Memory B cell (primary cell): ENCODE data around the gene RHOB.

Experiments used
- ATAC-seq: fragments of 150-1000 bp; cut with Tn5 transposase; 2 replicates; pipeline ENCODE4 v1.10.0; 2021; ENCODE audit warnings: low read depth, mild to moderate bottlenecking, moderate library complexity
- DNase-seq, 2 donors: peaks; one replicate each; pipeline ENCODE4 v3.0.0; 2022; ENCODE audit warnings: low spot score in 2 of 2
- H3K27ac Mint-ChIP-seq: one replicate; pipeline ENCODE4 v1.8.0; 2022; ENCODE audit warnings: mild to moderate bottlenecking, moderate library complexity, mixed read lengths
- H3K27me3 Mint-ChIP-seq: one replicate; pipeline ENCODE4 v1.8.0; 2022; ENCODE audit warnings: mixed read lengths
- H3K36me3 Mint-ChIP-seq: one replicate; pipeline ENCODE4 v1.8.0; 2022; ENCODE audit warnings: mild to moderate bottlenecking, mixed read lengths
- H3K4me1 Mint-ChIP-seq: one replicate; pipeline ENCODE4 v1.8.0; 2022; ENCODE audit warnings: mixed read lengths
- H3K4me3 Mint-ChIP-seq: one replicate; pipeline ENCODE4 v1.8.0; 2022; ENCODE audit warnings: mild to moderate bottlenecking, moderate library complexity, mixed read lengths
- H3K9me3 Mint-ChIP-seq: one replicate; pipeline ENCODE4 v1.8.0; 2022; ENCODE audit warnings: mixed read lengths

The RHOB gene

DNA sequence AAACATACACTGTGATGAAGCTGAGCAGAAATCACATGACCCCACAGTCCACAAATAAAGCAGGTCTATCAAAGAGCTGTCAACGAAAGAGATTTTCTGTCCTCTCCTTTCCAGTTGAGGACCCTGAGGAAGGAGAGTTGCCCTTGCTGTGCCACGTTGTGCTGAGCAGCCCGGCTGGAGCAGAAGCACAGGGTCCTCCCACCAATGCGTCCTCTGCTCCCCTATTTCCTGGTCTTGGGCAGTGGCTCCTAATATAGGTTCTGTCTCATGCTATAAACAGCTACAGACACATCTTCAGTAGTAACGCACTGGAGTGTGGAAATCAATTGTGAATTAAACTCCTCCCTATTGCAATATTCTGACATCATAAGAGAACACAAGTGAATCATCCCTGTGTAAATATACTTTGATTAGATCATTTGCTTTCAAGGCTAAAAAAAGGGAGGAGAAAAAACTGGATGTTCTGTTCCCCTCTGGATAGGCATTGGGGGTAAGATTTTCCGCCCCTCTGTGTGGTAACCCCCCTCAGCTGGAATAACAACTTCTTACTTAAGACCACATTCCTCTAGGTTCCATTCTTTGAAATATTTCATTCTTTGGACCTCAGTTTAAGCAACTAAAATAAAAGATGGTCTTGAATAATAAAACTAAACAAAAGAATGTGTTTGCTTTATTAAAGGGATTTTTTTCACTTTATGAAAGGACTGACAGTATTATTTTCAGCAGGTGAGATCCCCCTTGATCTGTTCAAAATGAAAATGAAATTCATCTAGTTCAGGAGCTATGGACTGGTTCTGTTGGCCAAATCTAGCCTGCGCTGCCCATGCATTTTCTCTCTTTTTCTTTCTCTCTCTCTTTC, 8.3 kb upstream of the RHOB start:
- DNase-seq = no peak
- peaks cover 12% of the 10 kb centered on the region for H3K27me3 Mint-ChIP-seq
- peaks cover 8% of the 10 kb centered on the region for H3K4me1 Mint-ChIP-seq
- H3K9me3 Mint-ChIP-seq = no peaks in the 10 kb centered on the region
- ATAC-seq = no peak
- H3K36me3 Mint-ChIP-seq = peaks cover 2% of the 10 kb centered on the region
- no peak overlapping the region for H3K4me3 Mint-ChIP-seq
- H3K27ac Mint-ChIP-seq = no peak overlapping the region

DNA sequence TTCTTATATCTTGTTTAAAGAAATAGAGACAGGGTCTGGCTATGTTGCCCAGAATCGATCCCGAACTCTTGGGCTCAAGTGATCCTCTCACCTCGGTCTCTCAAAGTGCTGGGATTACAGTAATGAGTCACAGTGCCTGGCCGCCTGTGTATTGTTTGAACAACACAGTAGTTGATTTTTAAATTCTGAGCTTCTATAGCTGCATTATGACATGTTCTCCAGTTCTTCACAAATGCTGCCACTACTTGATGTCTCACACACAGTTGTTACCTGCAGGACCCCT, 7.7 kb upstream of the RHOB start:
- H3K36me3 Mint-ChIP-seq = peaks cover 2% of the 10 kb centered on the region
- H3K9me3 Mint-ChIP-seq = no peaks in the 10 kb centered on the region
- ATAC-seq = no peak
- no peak overlapping the region for H3K27ac Mint-ChIP-seq
- peaks cover 11% of the 10 kb centered on the region for H3K27me3 Mint-ChIP-seq
- no peak for DNase-seq
- H3K4me1 Mint-ChIP-seq = peaks cover 8% of the 10 kb centered on the region
- no peak overlapping the region for H3K4me3 Mint-ChIP-seq

DNA sequence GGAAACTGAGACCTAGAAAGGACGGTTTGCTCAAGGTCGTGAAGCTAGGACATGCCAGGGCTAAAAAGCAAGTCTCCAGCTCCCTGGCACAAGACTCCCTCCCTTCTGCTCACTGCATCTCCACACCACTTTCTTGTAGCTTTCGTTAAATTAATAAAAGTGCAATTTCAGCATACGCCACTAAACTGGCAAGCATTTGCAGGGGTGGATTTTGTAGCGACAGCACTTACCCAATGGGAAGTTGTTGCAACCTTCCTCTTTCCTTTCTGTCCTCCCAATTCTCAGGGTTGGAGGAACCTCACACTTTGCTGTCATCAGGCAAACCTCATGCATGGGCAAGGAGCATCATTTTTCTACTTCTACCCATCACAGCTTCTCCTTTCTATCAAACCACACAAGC, 7.4 kb upstream of the RHOB start:
- H3K4me1 Mint-ChIP-seq = peaks cover 8% of the 10 kb centered on the region
- H3K27ac Mint-ChIP-seq = no peak overlapping the region
- H3K9me3 Mint-ChIP-seq = no peaks in the 10 kb centered on the region
- H3K36me3 Mint-ChIP-seq = peaks cover 2% of the 10 kb centered on the region
- ATAC-seq (peak; percentile 37), DNase-seq (no peak)
- no peak overlapping the region for H3K4me3 Mint-ChIP-seq
- H3K27me3 Mint-ChIP-seq = peaks cover 10% of the 10 kb centered on the region

DNA sequence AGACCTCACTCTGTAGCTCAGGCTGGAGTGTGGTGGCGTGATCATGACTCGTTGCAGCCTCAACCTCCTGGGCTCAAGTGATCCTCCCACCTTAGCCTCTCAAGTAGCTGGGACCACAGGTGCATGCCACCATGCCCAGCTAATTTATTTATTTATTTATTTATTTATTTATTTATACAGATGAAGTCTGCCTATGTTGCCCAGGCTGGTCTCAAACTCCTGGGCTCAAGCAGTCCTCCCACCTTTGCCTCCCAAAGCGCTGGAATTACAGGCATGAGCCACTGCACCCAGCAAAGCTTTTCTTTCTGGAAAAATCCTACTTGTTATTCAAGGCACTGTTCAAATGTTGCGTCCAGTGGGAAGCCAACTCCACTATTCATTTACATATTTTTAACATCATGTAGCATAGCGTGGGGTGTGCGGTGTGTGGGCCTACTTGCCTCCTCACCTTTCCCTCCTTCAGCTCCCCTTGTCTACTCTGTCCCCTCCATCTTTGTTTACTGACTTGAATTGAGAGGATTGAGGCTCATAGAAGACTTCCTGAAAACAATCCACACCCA, 6.8 kb upstream of the RHOB start:
- Mint-ChIP-seq H3K27me3 (peaks cover 8% of the 10 kb centered on the region), H3K4me3 (no peak overlapping the region)
- ATAC-seq = no peak

DNA sequence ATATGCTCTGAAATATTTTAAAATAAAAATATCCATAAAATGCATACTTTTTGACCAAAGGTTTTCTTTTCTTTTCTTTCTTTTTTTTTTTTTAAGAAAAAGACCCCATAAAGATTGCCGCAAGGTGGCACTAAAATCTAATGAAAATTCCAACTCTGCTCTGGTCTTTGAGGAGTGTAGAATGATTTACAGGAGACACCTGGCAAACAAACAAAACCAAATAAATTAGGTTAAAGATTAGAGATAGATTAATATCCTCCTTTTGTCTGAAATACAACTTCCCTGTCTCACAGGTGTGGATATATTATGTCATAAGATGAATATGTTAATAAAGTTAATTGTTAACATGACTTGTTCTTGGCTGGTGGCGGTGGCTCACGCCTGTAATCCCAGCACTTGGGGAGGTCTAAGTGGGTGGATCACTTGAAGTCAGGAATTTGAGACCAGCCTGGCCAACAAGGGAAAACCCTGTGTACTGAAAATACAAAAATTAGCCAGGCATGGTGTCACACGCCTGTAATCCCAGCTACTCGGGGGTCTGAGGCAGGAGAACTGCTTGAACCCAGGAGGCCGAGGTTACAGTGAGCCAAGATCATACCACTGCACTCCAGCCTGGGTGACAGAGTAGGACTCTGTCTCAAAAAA, 3.5 kb upstream of the RHOB start:
- no peak overlapping the region for H3K27ac Mint-ChIP-seq
- no peaks in the 10 kb centered on the region for H3K9me3 Mint-ChIP-seq
- H3K36me3 Mint-ChIP-seq = no peaks in the 10 kb centered on the region
- no peak for ATAC-seq
- peak in 1 of 2 donors; percentile 37 for DNase-seq
- H3K4me3 Mint-ChIP-seq = no peak overlapping the region
- H3K27me3 Mint-ChIP-seq = no peaks in the 10 kb centered on the region
- peaks cover 7% of the 10 kb centered on the region for H3K4me1 Mint-ChIP-seq

More for the DNA sequence above, 6.8 kb upstream of the RHOB start:
- Mint-ChIP-seq H3K27ac (no peak overlapping the region), H3K9me3 (no peaks in the 10 kb centered on the region), H3K4me1 (peaks cover 6% of the 10 kb centered on the region), H3K36me3 (peaks cover under 1% of the 10 kb centered on the region)
- DNase-seq = no peak

DNA sequence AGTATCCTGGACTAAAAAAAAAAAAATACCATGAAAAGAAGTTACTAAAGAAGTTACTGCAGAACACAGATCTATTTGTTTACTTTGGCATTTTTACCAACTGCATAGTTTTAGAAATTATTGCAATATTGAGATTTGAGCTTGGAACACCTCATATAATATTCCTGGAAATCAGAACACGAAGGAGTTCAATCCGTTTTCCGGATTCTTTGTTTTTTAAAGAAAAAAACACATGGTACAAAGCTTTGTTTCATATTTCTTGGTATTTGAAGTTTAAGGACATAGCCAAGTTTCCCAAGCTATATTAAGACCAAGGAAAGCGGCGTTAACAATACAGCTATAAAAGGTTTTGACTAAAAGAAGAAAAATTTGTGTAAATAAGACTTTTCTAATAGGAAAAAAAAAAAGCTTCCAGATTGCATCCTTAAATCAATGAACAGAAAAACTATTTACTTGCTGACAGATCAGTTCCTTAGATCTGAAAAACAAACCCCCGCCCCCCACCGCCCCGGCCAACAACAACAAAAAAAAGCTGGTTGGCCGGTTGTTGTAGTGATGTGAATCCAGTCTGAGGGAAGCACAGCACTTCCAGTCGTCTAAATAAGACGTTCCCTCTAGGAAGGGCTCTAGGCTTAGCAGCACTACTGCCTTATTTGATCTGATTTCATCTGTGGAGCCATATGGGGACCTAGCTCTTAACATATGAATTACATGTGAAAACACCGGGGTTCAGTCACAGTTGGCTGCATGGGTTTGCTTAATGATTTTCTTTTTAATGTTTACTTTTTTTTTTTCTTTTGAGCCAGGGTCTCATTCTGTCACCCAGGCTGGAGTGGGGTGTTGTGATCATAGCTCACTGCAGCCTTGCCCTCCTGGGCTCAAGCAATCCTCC, 2.5 kb upstream of the RHOB start:
- H3K27me3 Mint-ChIP-seq = no peaks in the 10 kb centered on the region
- H3K4me1 Mint-ChIP-seq = peaks cover 7% of the 10 kb centered on the region
- no peak overlapping the region for H3K27ac Mint-ChIP-seq
- no peak overlapping the region for H3K4me3 Mint-ChIP-seq
- no peaks in the 10 kb centered on the region for H3K9me3 Mint-ChIP-seq
- DNase-seq (no peak), ATAC-seq (no peak)
- H3K36me3 Mint-ChIP-seq = no peaks in the 10 kb centered on the region

DNA sequence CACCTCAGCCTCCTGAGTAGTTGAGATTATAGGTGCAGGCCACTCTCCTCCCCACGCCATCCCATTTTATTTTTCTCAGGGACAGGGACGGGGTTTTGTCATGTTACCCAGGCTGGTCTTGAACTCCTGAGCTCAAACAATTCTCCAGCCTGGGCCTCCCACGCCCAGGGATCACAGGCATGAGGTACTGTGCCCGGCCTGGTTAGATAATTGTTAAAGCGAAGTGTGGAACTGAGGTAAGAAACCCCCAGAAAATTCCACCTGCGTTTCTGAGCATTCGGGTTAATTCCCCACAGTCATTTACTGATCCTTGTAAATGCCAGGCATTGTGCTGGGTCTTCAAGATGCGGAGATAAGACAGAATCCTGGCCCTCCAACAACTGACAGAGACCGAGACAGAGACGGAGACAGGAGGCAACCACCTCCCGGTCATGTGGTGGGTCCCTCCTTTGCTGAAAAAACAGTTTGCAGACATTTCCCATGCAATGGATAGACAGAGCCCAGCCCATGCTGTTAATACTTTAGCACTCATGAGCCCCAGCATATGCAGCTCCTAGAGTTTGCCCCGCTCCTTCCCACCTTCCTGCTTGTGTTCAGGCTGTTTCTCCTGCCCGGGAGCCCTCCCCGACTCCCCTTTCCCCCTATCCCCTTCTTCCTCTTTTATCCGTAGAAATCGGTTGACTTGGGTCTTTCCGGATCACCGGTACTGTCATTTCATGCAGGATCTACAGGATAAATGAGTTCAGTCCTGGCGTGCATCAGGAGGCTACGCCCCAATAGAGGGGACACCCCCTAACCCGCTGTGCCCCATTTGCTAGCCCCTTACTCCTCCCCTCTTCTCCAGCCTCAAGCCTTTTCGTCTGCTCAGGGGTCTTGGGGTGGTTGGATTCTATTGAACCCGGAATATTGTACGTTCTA, 1.6 kb upstream of the RHOB start:
- H3K4me3 Mint-ChIP-seq = no peak overlapping the region
- H3K27ac Mint-ChIP-seq = no peak overlapping the region
- no peak for ATAC-seq
- H3K9me3 Mint-ChIP-seq = no peaks in the 10 kb centered on the region
- H3K27me3 Mint-ChIP-seq = no peaks in the 10 kb centered on the region
- H3K36me3 Mint-ChIP-seq = no peaks in the 10 kb centered on the region
- DNase-seq = no peak
- H3K4me1 Mint-ChIP-seq = peaks cover 5% of the 10 kb centered on the region

DNA sequence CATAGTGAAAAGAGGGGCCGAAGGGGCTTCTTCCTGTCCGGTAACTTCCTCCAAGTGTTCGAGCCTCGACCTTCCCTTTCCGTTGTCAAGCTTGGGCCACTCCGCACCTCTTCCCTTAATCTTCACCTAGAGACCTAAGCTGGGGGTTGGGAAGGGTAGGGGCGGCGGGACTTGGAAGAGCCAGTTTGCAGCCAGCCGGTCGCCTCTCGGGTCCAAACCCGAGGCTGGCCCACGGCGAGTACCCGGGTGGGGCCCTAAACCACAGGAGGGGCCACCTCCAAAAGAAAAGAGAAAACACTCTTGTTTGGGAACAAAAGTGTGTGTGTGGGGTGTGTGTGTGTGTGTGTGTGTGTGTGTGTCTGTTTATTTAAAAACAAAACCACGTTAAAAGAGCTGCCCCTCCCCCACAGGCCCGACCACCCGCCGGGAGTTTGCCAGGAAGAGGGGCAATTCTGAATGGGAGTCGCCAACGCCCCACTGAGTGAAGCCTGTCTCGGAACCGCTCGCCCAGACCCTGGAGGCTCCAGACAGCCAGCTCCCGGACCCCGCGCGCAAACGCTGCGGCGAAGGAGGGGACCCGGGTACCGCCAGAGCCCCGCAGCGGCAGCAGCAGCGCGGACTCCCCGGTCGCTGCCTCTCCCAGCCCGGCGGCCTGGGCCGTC, 488 bp upstream of the RHOB start:
- Mint-ChIP-seq H3K36me3 (no peaks in the 10 kb centered on the region), H3K9me3 (no peaks in the 10 kb centered on the region), H3K4me1 (peaks cover 2% of the 10 kb centered on the region), H3K27me3 (no peaks in the 10 kb centered on the region), H3K27ac (peak overlapping the region; percentile 86), H3K4me3 (peak overlapping the region; percentile 85)
- DNase-seq (no peak), ATAC-seq (no peak)

DNA sequence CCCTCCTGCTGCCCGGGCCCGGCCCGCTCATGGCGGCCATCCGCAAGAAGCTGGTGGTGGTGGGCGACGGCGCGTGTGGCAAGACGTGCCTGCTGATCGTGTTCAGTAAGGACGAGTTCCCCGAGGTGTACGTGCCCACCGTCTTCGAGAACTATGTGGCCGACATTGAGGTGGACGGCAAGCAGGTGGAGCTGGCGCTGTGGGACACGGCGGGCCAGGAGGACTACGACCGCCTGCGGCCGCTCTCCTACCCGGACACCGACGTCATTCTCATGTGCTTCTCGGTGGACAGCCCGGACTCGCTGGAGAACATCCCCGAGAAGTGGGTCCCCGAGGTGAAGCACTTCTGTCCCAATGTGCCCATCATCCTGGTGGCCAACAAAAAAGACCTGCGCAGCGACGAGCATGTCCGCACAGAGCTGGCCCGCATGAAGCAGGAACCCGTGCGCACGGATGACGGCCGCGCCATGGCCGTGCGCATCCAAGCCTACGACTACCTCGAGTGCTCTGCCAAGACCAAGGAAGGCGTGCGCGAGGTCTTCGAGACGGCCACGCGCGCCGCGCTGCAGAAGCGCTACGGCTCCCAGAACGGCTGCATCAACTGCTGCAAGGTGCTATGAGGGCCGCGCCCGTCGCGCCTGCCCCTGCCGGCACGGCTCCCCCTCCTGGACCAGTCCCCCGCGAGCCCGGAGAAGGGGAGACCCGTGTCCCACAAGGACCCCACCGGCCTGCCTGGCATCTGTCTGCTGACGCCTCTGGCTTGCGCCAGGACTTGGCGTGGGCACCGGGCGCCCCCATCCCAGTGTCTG, 767 bp downstream of the RHOB start:
- Mint-ChIP-seq H3K4me1 (peaks cover 2% of the 10 kb centered on the region), H3K36me3 (no peaks in the 10 kb centered on the region), H3K9me3 (no peaks in the 10 kb centered on the region), H3K4me3 (peak overlapping the region; percentile 80), H3K27me3 (peaks cover 2% of the 10 kb centered on the region), H3K27ac (peak overlapping the region; percentile 86)
- ATAC-seq = no peak
- peak; percentile 23 to 50 for DNase-seq

DNA sequence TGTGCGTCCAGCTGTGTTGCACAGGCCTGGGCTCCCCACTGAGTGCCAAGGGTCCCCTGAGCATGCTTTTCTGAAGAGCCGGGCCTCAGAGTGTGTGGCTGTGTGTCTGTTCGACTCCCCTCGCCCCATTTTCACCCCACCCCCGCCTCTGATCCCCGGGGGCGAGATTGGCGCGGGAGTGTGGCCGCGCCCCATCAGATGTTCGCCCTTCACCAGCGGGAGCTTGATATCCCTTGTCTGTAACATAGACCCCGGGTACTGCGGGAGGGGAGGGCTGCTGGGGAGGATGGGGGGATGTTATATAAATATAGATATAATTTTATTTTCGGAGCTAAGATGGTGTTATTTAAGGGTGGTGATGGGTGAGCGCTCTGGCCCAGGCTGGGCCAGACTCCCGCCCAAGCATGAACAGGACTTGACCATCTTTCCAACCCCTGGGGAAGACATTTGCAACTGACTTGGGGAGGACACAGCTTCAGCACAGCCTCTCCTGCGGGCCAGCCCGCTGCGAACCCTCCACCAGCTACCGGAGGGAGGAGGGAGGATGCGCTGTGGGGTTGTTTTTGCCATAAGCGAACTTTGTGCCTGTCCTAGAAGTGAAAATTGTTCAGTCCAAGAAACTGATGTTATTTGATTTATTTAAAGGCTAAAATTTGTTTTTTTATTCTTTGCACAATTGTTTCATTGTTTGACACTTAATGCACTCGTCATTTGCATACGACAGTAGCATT, 1.5 kb downstream of the RHOB start:
- no peaks in the 10 kb centered on the region for H3K36me3 Mint-ChIP-seq
- DNase-seq (no peak), ATAC-seq (no peak)
- H3K27ac Mint-ChIP-seq = peak overlapping the region; percentile 86
- H3K4me1 Mint-ChIP-seq = peaks cover 2% of the 10 kb centered on the region
- no peaks in the 10 kb centered on the region for H3K9me3 Mint-ChIP-seq
- peak overlapping the region; percentile 80 for H3K4me3 Mint-ChIP-seq
- peaks cover 5% of the 10 kb centered on the region for H3K27me3 Mint-ChIP-seq

DNA sequence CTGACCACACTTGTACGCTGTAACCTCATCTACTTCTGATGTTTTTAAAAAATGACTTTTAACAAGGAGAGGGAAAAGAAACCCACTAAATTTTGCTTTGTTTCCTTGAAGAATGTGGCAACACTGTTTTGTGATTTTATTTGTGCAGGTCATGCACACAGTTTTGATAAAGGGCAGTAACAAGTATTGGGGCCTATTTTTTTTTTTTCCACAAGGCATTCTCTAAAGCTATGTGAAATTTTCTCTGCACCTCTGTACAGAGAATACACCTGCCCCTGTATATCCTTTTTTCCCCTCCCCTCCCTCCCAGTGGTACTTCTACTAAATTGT, 2.1 kb downstream of the RHOB start:
- ATAC-seq (no peak), DNase-seq (no peak)
- Mint-ChIP-seq H3K36me3 (no peaks in the 10 kb centered on the region), H3K27me3 (peaks cover 6% of the 10 kb centered on the region), H3K9me3 (no peaks in the 10 kb centered on the region), H3K4me1 (peaks cover 2% of the 10 kb centered on the region), H3K4me3 (no peak overlapping the region), H3K27ac (no peak overlapping the region)
